CD4-positive, alpha-beta T cell treated with Interleukin-1 beta for 1 hour (primary cell): ENCODE data around the gene SYNE4.
A peak's percentile ranks its signal among the peaks of the same experiment; 100 is the strongest.
"Not testable (repeated sequence)": the region's sequence is repeated elsewhere in the genome, so short reads cannot be mapped to it uniquely, and the experiment has no call there.

ENCODE experiments used
- DNase-seq, 2 donors: peaks; one replicate each; pipeline ENCODE4 v3.0.0-alpha.2; 2020 to 2022

Gene SYNE4, protein sequence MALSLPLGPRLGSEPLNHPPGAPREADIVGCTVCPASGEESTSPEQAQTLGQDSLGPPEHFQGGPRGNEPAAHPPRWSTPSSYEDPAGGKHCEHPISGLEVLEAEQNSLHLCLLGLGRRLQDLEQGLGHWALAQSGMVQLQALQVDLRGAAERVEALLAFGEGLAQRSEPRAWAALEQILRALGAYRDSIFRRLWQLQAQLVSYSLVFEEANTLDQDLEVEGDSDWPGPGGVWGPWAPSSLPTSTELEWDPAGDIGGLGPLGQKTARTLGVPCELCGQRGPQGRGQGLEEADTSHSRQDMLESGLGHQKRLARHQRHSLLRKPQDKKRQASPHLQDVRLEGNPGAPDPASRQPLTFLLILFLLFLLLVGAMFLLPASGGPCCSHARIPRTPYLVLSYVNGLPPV

DNA sequence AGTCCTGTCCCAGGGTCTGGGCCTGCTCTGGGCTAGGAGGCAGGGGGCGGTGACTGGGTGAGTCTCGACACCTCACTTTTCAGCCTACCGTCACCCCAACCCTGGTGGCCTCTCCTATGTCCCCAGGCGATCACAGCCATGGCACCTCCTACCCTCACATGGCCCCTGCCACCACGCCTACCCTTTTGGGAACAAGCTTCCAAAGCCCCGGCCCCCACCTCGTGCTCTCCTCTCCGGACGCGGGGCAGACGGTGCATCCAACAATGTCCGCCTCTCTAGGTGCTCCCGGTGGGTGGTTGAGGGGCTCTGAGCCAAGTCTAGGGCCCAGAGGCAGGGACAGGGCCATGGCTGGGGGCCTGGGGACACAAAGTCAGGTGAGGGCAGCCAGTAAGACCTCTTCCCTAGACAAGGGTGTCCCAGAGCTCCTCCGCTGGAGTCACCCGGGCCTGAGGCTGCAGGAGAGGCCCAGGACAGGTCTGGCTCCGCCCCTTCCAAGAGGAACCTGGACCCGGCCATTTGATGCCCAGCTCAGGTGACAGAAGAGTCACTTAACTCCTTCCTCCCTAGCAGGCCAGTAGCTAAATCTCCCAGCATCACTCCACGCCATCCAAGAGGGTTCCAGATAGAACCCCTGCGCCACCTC, at the start of gene SYNE4:
Gene SYNE4, minus strand, starts transcription at position 478 of the 643 bp plus-strand sequence. Its CDS starts 132 bp downstream, at position 346.
- no peak for DNase-seq

DNA sequence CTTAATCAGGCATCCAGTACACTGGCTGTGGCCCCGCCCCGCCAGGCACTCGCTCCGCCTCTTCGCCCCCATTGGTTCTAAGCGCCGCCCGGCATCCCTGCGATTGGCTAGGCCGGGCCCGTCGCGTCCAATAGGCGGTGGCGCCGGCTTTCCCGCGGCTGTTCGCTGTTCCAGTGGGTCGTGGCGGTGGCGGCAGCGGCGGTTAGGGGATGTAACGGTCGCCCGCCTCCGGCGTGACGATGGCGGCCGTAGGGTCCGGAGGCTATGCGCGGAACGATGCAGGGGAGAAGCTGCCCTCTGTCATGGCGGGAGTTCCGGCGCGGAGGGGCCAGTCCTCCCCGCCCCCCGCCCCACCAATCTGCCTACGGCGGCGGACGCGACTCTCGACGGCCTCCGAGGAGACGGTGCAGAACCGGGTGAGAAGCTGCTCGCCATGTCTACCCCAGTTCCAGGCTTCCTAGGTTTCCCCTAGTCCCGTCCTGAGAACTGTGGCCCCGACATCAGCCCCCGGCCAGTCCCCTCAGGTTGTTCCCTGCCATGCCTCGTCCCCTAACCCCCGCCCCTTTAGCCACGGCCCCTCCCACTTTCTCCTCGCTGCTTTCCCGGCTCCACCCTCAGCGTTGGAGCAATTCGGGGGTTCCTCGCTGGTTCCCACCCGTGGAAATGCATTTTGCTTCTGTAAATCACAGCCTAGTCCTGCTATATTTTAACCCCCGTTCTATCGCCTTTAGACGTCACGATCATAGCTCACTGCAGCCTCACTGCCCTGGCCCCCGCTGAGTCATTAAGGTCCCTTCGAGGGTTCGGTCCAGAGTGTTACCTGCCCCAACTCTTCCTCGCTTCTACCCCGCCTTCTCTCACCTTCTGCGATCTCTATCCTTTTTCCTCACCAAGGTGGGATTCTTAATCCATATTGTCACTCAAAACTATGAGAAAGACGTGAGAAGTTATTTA, 46.4 kb upstream of the SYNE4 start, which contains the start of gene WDR62:
Gene WDR62, plus strand, starts transcription at position 165 of the 954 bp plus-strand sequence. Its CDS starts 75 bp downstream, at position 240.
- peak; percentile 93 to 94 for DNase-seq

DNA sequence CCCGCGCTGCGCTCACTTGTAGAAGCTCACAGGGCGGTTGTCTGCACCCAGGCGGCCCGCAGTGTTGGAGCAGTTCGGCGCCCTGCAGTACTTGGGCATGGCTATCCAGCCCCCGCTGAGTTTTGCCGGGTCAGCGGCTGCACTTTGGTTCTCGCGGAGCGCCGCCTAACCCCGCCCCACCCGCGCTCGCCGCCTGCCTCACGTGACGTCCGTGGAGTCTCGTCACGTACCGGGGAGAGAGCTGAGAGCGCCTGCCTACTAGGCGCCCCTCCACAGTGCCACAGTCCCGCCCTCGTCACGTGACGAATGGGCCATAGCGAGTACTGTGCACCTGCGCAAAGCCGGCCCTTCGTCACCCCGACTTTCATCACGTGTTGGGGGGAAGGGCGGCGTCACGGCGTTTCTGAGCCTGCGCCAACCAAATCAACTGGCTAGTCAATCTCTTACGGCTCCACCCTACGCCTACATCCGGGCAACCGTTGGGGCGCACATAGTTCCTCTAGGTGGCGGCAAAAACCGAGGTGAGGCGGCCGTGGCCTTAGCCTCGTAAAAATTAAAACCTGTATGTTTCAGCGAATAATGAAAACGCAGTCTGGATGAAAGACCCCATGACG, 45.6 kb upstream of the SYNE4 start, which contains the start of gene THAP8:
Gene THAP8, minus strand, starts transcription at position 167 of the 614 bp plus-strand sequence. Its CDS starts 68 bp downstream, at position 99.
- peak; percentile 100 for DNase-seq

DNA sequence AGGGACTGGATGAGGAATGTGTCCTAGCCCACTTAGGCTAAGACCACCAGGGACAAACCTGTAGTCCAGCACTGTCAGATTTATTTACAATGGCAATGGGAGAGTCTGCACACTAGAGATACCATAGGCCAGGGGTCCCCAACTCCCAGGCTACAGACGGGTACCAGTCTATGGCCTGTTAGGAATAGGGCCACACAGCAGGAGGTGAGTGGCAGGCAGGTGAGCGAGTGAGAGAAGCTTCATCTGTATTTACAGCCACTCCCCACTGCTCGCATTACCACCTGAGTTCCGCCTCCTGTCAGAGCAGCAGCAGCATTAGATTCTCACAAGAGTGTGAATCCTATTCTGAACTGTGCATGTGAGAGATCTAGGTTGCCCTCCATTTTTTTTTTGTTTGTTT, 43.0 kb upstream of the SYNE4 start:
- DNase-seq, result no peak

DNA sequence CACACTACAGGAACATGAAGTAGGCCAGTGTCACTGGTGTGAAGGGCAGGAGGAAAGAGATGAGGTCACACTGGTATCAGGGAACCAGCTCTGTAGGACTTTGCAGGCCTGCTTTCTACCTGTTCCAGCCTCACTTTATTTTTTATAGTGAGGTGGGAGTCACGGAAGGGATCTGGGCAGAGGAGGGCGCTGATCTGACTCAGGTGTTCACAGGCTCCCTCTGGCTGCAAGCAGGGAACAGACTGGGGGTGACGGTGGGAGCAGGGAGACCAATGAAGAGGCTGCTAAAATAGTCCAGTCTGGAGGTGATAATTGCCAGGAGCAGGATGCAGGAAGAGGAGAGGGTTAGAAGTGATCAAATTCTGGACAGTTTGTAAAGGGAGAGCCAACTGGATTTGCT, 42.6 kb upstream of the SYNE4 start:
- no peak for DNase-seq

DNA sequence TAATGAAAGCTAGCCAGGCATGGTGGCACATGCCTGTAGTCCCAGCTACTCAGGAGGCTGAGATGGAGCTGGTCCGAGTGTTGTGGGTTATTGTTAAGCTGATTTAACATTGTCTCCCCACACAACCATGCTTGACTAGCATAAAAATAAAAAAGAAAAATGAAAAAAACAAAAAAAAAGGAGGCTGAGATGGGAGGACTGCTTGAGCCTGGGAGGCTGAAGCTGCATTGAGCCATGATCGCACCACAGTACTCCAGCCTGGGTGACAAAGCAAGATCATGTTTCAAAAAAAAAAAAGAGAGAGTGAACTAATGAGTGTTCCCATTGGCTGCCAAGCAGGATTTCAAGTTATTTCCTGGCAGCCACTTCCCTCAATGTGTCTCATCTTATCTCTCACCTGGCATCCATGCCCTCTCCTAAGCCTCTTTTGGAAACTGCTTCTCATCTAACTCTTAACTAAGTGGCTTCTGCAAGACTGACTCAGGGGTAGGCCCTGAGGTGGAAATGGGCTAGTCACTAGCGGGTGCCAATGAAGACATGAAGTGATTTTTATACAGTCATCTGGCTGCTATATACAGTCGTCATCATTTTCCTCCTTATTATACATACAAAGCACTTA, 40.6 kb upstream of the SYNE4 start:
- no peak for DNase-seq

DNA sequence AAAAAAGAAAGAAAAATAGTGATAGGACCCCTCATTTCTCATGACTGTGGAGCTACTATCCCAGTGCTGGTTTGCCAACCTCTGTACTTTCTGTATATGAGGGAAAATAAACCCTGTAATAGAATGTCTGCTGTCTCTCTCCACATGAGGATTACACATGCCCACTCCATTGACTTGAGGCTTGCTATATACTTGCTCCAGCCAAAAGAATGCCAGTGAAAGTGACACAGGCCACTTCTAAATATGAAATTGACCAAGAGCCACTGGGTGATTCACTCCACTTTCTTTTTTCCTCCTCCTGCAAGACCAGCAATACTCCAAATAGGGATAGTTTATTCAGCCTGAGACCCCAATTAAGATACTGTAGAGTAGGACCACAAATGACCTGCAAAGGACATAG, 39.2 kb upstream of the SYNE4 start:
- no peak for DNase-seq

DNA sequence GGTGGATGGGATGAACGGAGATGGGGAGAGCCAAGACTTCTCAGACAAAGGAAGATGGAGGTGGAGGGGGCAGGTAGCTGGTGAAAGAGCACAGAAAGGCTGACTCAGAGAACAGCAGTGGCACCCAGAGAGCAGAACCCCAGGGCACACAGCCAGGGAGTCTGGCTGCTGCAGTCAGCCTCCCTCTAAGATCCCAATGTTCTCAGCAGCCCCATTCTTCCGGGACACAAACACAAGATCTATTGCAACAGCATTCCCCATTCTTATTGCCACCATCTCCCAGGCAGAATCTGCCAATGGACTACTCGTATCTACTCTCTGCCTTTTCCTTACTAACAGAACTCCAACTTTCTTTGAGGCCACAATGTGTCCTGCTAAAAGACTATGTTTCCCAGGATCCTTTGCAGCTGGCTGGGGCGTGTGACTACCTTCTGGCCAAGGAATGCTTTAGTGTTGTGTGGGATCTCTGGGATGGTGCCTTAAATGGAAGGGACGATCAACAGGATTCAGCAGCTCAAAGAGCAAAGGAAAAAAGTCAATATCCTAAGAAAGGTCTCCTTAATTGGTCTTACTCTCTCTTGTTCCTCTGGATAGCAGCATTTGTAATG, 37.9 kb upstream of the SYNE4 start:
- no peak for DNase-seq

DNA sequence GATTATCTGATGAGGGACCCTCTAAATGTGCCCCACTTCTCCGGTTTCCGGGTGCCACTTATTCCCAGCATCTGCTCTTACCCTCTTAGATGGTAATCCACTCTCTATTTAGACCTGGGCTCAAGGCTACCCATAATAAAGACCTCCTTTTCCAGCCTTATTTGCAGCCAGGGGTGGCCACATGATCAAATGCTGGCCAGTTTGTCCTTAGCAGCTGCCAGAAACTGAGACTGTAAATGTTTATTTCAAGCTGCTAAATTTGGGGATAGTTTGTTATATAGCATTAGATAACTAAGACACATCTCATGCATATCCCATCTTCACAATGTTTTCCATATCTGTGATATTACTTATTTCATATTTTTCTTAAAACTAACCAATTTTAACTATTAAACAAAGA, 35.3 kb upstream of the SYNE4 start:
- DNase-seq, result no peak

DNA sequence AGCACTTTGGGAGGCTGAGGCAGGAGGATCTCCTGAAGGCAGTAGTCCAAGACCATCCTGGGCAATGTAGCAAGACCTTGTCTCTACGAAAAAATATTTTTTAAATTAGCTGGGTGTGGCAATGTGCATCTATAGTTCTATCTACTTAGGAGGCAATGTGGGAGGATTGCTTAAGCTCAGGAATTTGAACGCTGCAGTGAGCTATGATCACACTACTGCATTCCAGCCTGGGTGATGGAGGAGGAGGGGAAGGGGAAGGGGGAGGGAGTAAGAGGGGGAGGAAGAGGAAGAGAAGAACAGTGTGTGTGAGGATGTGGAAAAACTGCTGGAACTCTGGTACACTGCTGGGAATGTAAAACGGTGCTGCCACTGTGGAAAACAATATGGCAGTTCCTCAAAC, 33.2 kb upstream of the SYNE4 start:
- DNase-seq, result no peak

DNA sequence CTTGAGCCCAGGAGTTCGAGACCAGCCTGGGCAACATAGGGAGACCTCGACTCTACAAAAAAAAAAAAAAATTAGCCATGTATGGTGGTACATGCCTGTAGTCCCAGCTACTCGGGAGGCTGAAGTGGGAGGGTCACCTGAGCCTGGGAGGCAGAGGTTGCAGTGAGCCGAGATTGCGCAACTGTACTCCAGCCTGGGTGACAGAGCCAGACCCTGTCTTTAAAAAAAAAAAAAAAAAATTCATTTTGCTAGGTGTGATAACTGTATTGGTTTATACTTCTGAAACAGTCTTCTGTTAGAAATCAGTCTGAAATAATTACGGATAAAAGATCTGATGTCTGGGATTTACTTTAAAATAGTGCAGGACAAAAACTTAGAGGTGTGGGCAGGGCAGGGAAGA, 32.5 kb upstream of the SYNE4 start:
- not testable (repeated sequence) for DNase-seq

DNA sequence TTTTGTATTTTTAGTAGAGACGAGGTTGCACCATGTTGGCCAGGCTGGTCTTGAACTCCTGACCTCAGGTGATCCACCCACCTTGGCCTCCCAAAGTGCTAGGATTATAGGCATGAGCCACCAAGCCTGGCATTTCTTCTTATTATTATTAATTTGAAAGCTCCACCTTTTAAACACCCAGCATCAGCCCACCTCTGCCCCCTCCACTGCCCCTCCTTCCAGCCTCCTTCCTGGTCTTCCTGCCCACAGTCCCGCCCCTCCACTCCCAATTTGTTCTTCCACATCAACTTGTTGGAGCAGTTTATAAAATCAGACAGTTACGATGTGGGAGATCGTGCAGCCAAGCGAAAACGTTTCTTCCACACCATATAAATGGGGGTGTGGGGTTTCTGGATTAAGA, 31.9 kb upstream of the SYNE4 start:
- DNase-seq, result no peak

DNA sequence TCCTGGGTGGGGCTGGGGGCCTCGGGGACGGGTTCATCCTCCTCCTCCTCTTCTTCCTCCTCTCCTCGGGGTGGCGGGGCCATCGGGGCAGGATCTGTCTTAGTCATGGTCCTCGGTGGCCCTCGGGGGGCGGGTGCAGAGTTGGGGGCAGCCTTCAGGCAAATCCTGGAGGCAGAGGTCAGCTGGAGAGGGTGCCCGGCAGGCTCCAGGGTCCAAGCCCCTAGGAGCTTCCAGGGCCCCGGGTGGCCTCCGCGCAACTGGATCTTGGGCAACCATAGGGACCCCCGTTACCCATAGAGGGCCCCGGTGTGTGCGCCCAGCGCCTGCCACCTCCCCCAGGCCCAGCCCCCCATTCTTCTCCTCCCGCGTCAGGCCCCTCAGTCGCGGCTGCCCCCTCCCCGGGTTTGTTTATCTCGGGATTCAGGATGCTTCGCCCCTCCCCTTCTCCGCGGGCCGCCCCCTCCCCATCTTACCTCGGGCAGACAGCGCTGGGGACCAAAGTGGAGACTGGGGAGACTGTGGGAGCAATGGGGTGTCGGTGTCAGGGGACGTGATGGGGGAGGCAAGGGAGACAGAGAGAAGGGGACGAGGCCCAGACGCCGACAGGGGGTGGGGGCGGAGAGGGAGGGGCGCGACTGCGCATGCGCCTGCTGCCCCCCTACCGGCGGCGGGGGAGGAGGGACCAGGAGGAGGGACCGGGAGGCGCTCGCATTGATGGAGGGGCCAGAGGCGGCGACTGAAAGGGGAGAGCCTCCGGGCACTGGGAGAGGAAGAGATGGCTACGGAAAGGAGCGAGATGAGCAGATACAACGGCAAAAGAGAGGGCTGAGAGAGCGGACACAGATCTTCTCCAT, 23.9 kb upstream of the SYNE4 start, which contains the start of gene CLIP3:
Gene CLIP3, minus strand, starts transcription at position 623 of the 854 bp plus-strand sequence. Its CDS starts 516 bp downstream, at position 107.
- DNase-seq, result peak; percentile 24 to 45

DNA sequence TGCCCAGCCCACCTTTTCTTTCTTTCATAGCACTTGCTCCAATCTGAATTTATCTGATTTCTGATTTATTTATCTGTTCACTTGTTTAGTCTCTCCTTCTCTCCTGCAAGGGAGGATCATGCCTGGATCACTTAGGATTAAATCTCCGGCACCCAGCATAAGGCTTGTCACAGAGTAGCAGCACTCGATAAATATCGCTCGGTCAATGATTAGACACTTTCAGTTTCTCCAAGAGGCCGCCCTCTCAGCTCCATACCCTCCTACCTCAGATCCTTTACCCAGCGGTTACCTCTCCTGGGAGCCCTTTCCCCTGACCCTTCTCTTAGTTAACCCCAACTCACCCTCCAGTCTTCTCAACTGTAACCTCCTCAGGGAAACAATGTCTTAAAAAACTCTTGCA, 22.7 kb upstream of the SYNE4 start:
- DNase-seq, result no peak

DNA sequence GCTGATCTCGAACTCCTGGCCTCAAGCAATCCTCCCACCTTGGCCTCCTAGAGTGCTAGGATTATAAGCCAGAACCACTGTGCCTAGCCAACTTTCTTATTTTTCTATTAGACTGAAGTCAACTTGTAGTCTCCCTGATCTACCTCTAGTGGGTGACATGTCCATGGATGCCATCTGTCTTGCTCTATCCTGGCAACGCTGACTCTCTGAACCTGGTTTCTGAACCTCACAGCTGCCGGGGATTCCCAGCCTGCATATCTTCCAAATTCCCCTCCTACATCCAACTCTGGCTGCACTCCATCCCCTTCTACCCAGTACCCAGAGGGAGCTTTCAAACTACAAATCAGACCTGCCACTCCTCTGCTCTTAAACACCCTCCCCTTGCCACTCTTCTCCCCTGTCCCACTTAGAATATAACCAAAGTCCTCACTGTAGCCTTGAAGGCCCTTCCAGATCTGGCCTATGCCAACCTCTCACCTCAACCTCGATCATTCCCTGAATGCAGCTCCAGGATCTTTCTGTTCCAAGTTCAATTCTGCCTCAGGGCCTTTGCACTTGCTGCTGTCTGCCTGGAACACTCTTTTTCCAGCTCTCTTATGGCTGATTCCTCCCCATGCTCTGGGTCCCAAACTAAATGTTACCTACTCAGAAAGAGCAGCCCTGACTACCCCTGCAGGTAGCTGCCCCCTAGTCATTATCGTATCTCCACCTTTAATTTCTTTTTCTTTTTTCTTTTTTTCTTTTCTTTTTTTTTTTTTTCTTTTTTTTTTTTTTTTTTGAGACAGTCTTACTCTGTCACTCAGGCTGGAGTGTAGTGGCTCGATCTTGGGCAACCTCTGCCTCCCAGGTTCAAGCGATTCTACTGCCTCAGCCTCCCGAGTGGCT, 21.9 kb upstream of the SYNE4 start:
- no peak for DNase-seq

DNA sequence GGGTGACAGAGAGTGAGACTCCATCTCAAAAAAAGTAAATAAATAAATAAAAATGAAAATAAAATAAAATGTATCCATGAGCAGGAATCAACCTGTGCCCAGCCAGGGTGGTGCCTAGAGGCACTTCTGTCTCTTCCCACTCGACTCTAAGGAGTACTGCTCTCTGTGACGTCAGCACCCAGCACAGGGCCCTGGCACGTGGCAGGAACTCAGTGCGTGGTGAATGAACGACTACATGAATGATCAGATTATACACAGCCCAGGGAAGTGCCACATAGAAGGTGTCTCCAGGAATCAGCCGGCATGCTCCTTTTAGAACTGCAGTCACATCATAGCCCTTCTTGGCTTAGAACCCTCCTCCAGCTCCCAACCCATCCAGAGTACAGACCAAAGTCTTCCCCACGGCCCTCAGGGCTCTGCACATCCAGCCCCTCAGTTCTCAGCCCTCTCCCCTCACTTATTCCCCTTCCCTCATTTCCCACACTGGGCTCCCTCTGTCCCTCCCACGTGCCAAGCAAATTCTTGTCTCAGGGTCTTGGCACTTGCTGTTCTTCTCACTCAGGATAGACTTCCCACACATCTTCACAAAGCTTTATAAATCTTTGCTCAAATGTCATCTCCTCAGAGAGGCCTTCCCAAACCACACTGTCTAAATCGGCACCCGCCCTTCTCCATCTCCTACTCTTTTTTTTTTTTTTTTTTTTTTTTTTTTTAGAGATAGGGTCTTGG, 19.9 kb upstream of the SYNE4 start:
- DNase-seq, result no peak

DNA sequence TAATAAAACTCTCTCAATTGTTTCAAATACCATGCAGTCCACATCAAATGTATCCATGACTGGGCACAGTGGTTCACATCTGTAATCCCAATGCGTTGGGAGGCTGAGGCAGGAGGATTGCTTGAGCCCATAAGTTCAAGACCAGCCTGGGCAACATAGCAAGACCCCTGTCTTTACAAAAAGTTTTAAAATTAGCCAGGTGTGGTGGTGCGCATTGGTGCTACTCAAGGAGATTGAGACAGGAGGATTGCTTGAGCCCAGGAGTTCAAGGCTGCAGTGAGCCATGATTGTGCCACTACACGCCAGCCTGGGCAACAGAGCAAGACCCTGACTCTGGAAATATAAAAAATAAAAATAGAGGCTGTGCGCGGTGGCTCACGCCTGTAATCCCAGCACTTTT, 19.1 kb upstream of the SYNE4 start:
- DNase-seq, result no peak

DNA sequence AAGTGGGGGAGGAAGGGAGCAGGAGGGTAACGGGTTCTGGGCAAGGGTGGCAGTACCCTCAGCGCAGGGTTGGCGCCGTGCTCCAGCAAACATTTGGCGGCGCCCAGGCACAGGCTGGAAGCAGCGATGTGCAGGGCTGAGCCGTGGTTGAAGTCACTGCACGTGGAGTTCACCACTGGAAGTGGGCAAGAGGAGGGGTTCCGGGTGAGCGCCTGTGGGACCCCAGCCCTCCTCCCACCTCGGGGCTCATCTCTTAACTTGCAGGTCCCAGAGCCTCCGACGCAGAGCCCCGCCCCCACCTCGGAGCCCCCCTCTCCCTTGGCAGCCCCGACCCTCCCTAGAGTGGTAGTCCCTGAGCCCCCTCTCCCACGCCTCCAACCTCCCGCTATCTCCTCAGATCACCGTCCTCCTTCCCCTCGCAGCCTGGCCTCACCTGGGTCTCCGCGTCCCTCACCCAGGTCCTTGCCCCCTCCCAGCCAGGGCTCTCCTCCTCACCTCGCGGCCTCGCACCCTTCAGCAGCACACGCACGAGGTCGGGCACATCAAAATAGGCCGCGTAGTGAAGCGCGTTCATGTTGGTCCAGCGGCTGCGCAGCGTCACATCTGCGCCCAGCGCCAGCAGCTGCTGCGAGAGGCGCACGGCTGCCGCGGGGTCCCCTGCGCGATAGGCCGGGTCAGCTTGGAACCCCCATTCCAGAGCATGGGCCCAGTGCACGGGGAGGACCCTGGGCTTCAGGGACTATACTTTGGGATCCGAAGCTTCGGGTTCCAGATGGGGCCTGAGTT, 17.7 kb upstream of the SYNE4 start:
- DNase-seq, result no peak
